Sigmoid colon (tissue), 4 donors: ENCODE measurements around the gene RBKS.
A peak's percentile ranks its signal among the peaks of the same experiment; 100 is the strongest.

Experiments used
- CTCF ChIP-seq, 4 experiments: fragments of 450-650 bp in 3 of 4; fragments of 200-600 bp in 1 of 4; IDR thresholded peaks; one replicate each; pipeline ENCODE4 v1.5.1; 2016 to 2019; ENCODE audit warnings: antibody characterized with exemption in 4 of 4, mild to moderate bottlenecking in 3 of 4, moderate library complexity in 2 of 4
- EP300 ChIP-seq, 4 donors: sonication (generic); formaldehyde crosslinking; IDR thresholded peaks; one replicate each; pipeline ENCODE4 v1.6.1; 2017; ENCODE audit warnings: antibody characterized with exemption in 4 of 4
- POLR2A ChIP-seq, 2 donors: fragments of 450-650 bp; IDR thresholded peaks; one replicate each; pipeline ENCODE4 v1.6.1; 2016; ENCODE audit warnings: antibody characterized with exemption in 2 of 2, mild to moderate bottlenecking in 2 of 2, moderate library complexity in 2 of 2
- POLR2AphosphoS5 ChIP-seq, 4 donors: sonication (generic); formaldehyde crosslinking; IDR thresholded peaks; one replicate each; pipeline ENCODE4 v1.6.1; 2017; ENCODE audit warnings: antibody characterized with exemption in 4 of 4

GRCh38 chr2:27844821-27845255, 45.3 kb downstream of the RBKS start:
- TF ChIP-seq CTCF (IDR thresholded peaks at IDR 0.05) = no peak
- TF ChIP-seq POLR2AphosphoS5 (IDR thresholded peaks at IDR 0.05) = peak in 3 of 4 donors; percentile 37 to 65 (median 60)
- TF ChIP-seq POLR2A (IDR thresholded peaks at IDR 0.05) = no peak
- TF ChIP-seq EP300 (IDR thresholded peaks at IDR 0.05) = peak in 2 of 4 donors; percentile 8 to 41
